ENCODE data around the gene ARFGEF3. TPM values are rescaled to one million over a fixed set of nuclear protein-coding genes. Genes with fewer than 3 reads are reported as not detected.

The ARFGEF3 gene
- total RNA-seq, 1 experiment from 2014 or later, result 0.71 TPM

GRCh38 chr6:138197570-138197969 lies 35.8 kb downstream of the ARFGEF3 start:
- BruUV-seq (replicated peaks), result no TSS peak
- ChIA-PET POLR2A (ENCODE audit: low non-redundant PET) (interaction anchor here (0.7 kb wide), 1 partner anchor 33 kb away, joined by 3 read pairs; no protein-coding TSS in a partner anchor), CTCF (no interaction called here)
- DNase-seq (ENCODE audit: low spot score), result no peak
- no peaks in the 10 kb centered on the region for H3K27me3 ChIP-seq (replicated peaks; ENCODE audit: insufficient read depth, low read depth, low read length, poor library complexity)
- intact Hi-C loops (cut with micrococcal nuclease; ENCODE audit: unreplicated experiment), result no loop called here
- H3K4me3 ChIP-seq (ENCODE audit: low read depth, low read length, poor library complexity, severe bottlenecking), result no peak overlapping the region
- H3K27ac ChIP-seq (ENCODE audit: low read depth, low read length, poor library complexity, severe bottlenecking), result no peak overlapping the region
- no peaks in the 10 kb centered on the region for H3K36me3 ChIP-seq (ENCODE audit: insufficient read depth, low read length, poor library complexity, severe bottlenecking)
- peaks cover 7% of the 10 kb centered on the region for H3K4me1 ChIP-seq (ENCODE audit: insufficient read depth, low read length, poor library complexity, severe bottlenecking)
- TF ChIP-seq CTCF (conservative IDR thresholded peaks at IDR 0.05; ENCODE audit: low read depth, low read length) (no peak), EZH2 (IDR thresholded peaks at IDR 0.05; ENCODE audit: borderline replicate concordance, low read depth, low read length, poor library complexity, severe bottlenecking) (no peak)
- no peaks in the 10 kb centered on the region for H3K9me3 ChIP-seq (ENCODE audit: low read depth, low read length, poor library complexity, severe bottlenecking)

GRCh38 chr6:138198430-138199091 lies 36.8 kb downstream of the ARFGEF3 start:
- no peaks in the 10 kb centered on the region for H3K9me3 ChIP-seq (ENCODE audit: low read depth, low read length, poor library complexity, severe bottlenecking)
- no TSS peak for BruUV-seq (replicated peaks)
- no peak overlapping the region for H3K27ac ChIP-seq (ENCODE audit: low read depth, low read length, poor library complexity, severe bottlenecking)
- peaks cover 7% of the 10 kb centered on the region for H3K4me1 ChIP-seq (ENCODE audit: insufficient read depth, low read length, poor library complexity, severe bottlenecking)
- intact Hi-C loops (cut with micrococcal nuclease; ENCODE audit: unreplicated experiment), result no loop called here
- no peaks in the 10 kb centered on the region for H3K27me3 ChIP-seq (replicated peaks; ENCODE audit: insufficient read depth, low read depth, low read length, poor library complexity)
- POLR2A ChIA-PET (ENCODE audit: low non-redundant PET), result no interaction called here
- CTCF ChIA-PET, result no interaction called here
- no peaks in the 10 kb centered on the region for H3K36me3 ChIP-seq (ENCODE audit: insufficient read depth, low read length, poor library complexity, severe bottlenecking)
- TF ChIP-seq EZH2 (IDR thresholded peaks at IDR 0.05; ENCODE audit: borderline replicate concordance, low read depth, low read length, poor library complexity, severe bottlenecking), result no peak
- no peak for TF ChIP-seq CTCF (conservative IDR thresholded peaks at IDR 0.05; ENCODE audit: low read depth, low read length)
- H3K4me3 ChIP-seq (ENCODE audit: low read depth, low read length, poor library complexity, severe bottlenecking), result no peak overlapping the region
- no peak for DNase-seq (ENCODE audit: low spot score)

- ChIA-PET CTCF (no interaction called here), POLR2A (ENCODE audit: low non-redundant PET) (no interaction called here)
- Histone ChIP-seq H3K4me3 (ENCODE audit: low read depth, low read length, poor library complexity, severe bottlenecking) (no peak overlapping the region), H3K4me1 (ENCODE audit: insufficient read depth, low read length, poor library complexity, severe bottlenecking) (no peaks in the 10 kb centered on the region), H3K27me3 (replicated peaks; ENCODE audit: insufficient read depth, low read depth, low read length, poor library complexity) (no peaks in the 10 kb centered on the region), H3K36me3 (ENCODE audit: insufficient read depth, low read length, poor library complexity, severe bottlenecking) (no peaks in the 10 kb centered on the region), H3K27ac (ENCODE audit: low read depth, low read length, poor library complexity, severe bottlenecking) (no peak overlapping the region), H3K9me3 (ENCODE audit: low read depth, low read length, poor library complexity, severe bottlenecking) (no peaks in the 10 kb centered on the region)
- no TSS peak for BruUV-seq (replicated peaks)
- TF ChIP-seq EZH2 (IDR thresholded peaks at IDR 0.05; ENCODE audit: borderline replicate concordance, low read depth, low read length, poor library complexity, severe bottlenecking) (no peak), CTCF (conservative IDR thresholded peaks at IDR 0.05; ENCODE audit: low read depth, low read length) (no peak)
- intact Hi-C loops (cut with micrococcal nuclease; ENCODE audit: unreplicated experiment), result no loop called here
- no peak for DNase-seq (ENCODE audit: low spot score)
These were observed 40.1 kb downstream of the ARFGEF3 start for GRCh38 chr6:138201836-138202235.

Measured in A673 (cell line).